Activated T-helper 1 cell treated with anti-CD3 and anti-CD28 coated beads, Interleukin-2, amount 50 U/mL, for 16 hours (primary cell): ENCODE results near the gene SPTBN4.
A peak's percentile ranks its signal among the peaks of the same experiment; 100 is the strongest.
"Not testable (repeated sequence)": the region's sequence is repeated elsewhere in the genome, so short reads cannot be mapped to it uniquely, and the experiment has no call there.

Source experiments
- DNase-seq, 2 donors: peaks; one replicate each; pipeline ENCODE4 v3.0.0-alpha.2; 2020; ENCODE audit warnings: low read depth in 1 of 2, low spot score in 1 of 2

The SPTBN4 gene

DNA sequence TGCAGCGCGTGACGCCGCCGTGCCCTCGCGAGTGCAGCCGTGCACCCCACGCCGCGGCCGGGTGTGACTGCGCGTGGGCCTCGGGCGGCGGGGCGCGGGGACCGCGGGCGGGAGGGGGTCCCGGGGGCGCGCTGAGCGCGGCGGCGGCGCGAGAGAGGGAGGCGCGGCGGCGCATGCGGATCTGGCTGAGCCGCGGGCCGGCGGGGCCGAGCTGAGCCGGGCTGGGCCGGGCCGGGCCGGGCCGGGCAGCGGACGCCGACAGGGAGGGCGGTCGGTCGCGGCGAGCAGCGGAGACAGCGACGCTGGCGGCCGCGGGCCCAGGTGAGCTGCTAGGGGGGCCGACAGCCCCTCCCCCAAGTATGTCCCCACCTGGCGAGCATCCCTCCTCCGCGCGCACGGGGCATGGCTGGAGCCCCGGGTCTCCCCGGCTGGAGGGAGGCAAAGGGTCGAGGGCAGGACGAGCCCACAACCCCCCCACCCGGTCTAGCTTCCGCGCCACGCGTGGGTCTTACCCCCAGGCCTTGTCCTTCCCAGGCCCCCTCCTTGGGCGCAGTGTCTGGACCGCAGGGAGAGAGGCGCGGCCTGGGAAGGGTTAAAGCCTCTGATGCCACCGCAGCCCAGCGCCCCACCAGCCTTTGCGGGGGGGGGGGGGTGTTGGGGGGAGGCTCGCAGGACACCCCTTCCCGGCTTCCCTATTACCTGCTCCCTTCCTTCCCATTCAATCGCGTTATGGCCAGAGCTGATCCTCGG is at the start of gene SPTBN4:
SPTBN4 (plus strand) TSS at position 17 of the 750 bp plus-strand sequence. CDS start 5,621 bp downstream, outside the sequence.
- DNase-seq: no peak

DNA sequence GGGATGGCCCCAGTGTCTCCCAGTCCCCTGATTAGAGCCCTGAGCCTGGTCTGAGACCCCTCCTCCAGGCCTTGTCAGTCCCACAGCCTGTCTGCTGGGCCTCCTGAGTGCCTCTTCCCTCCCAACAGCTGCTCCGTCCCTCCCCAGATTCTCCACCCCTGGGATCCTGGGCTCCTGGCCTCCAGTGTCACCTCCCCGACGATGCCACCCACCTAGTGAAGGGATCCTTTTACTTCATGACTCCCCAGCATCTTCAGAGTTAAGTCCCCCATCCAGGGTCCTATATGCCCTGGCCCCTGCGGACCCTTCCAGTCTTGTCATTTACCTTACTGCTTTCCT is 49.2 kb upstream of the SPTBN4 start:
- no peak for DNase-seq

DNA sequence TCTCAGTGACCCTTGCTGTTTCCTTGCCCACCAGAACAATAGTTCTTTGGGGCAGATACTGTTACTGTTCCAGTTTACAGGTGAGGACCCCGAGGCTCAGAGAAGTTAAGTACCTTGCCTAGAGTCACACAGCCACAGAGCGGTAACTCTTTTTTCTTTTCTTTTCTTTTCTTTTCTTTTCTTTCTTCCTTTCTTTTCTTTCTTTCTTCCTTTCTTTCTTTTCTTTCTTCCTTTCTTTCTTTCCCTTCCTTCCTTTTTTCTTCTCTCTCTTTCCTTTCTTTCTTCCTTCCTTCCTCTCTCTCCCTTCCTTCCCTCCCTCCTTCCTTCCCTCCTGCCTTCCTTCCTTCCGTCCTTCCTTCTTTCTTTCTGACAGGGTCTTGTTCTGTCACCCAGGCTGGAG is 48.8 kb upstream of the SPTBN4 start:
- DNase-seq: no peak

DNA sequence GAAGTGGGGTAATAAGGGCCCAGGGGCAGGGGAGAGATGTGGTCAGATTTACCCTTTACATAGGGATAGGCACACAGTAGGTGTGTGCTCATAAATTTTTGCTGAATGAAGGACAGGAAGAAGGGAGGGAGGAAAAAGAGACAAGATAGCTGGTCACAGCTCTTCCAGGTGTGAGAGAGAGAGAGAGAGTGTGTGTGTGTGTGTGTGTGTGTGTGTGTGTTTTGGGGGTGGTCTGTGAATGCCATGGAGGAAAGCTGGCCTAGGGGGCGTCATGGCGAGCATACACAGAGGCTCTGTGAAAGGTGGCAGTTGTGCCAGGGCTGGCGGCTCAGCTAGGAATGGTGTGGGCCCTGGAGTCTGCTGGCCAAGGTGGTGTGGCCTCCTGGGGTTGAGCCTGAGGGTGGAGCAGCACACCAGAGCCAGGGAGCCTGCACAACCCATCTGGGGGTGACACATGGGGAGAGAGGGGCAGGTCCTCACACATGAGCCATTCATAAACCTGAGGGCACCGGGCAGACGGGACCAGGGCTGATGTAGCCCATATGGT is 47.7 kb upstream of the SPTBN4 start:
- DNase-seq: no peak

DNA sequence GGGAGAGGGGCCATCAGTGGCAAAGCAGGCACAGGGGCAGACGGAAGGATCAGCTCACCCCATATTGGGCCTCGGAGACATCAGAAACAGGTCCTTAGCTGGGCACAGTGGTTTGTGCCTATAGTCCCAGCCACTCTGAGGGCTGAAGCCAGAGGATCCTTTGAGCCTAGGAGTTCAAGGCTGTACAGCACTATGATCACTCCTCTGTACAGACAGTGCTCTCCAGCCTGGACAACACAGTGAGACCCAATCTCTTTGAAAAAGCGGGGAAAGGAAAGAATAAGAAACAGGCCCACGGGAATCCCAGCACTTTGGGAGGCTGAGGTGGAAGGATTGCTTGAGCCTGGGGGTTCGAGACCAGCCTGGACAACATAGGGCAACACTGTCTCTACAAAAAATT is 47.0 kb upstream of the SPTBN4 start:
- DNase-seq: no peak

DNA sequence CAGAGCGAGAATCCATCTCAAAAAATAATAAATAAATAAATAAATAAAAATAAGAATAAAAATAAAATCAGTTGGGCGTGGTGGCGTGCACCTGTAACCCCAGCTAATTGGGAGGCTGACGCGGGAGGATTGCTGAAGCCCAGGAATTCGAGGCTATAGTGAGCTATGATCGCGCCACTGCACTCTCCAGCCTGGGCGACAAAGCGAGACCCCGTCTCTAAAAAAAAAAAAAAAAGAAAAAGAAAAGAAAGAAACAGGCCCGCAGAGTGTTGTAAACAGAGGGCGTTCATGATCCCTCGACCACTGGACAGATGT is 46.4 kb upstream of the SPTBN4 start:
- no peak for DNase-seq

DNA sequence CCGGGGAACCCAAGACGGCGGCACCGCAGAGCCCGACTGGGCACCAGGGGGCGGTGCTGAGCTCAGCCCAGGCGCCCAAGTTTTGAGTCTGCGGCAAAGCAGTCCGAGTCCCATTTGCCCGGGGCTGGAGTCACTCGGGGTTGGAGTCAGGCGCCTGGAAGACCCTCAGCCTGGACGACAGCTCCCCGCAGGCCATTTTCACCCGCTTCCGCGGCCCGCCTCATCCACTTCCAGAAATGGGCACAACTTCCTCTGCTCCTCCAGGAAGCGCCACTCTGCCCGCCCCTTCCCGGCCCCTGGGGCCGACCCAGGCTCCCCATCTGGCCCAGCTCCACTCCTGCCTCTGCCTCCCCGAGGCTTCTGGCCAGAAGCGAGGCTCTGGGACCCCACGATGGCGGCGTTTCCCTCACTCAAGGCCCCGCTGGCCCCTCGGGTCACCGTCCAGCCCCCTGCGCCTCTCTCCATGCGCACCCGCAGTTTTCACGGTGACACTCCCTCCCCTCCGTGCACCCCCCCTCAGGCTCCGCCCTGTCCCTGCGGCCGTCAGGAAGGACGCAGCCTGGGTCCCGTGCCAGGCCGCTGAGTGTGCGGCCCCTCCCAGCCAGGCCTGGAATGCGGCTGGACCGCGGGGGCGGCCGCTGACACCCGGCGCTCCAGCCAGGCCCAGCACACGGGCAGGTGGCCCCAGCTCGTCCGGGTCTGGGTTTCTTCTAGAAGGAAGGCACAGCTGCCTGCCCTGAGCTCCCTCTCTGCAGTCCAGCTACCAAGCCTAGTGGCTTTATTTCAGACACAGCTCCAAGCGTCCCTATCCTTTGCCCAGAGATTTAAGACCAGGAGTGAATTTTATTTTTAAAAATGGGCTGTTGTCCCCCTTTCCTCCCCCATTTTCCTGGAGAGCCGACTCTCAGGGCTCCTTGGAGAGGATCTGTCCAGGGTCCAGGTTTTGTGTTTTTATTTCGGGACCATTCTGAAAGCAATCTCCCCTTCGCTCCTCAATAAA is 45.7 kb upstream of the SPTBN4 start:
- peak; percentile 48 to 63 for DNase-seq

DNA sequence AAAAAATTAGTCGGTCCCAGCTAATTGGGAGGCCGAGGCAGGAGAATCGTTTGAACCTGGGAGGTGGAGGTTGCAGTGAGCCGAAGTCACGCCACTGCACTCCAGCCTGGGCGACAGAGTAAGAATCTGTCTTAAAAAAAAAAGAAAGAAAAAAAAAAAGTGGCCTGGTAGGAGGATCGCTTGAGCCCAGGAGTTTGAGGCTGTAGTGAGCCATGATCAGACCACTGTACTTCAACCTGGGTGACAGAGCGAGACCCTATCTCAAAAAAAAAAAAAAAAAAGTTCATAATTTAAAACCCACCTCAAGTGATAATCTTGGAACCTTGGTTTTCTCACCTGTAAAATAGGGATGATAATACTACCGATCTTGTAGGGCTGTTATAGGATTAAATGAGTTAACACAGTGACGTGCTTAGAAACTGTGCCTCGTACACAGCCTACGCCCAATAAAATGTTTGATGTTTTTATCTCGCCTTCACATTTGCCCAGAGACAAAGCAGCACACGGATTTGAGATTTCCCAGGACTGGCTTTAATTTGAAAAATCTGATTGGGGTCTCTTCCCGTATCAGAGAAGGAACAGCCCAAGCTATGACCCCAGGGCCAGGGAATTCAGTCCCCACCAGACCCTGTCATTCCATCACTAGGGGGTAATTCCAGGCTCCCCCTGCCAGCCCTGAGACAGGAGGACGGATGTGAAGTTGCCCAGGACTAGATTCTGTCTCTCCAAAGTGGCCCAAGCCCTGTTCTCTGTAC is 44.6 kb upstream of the SPTBN4 start:
- DNase-seq: no peak

DNA sequence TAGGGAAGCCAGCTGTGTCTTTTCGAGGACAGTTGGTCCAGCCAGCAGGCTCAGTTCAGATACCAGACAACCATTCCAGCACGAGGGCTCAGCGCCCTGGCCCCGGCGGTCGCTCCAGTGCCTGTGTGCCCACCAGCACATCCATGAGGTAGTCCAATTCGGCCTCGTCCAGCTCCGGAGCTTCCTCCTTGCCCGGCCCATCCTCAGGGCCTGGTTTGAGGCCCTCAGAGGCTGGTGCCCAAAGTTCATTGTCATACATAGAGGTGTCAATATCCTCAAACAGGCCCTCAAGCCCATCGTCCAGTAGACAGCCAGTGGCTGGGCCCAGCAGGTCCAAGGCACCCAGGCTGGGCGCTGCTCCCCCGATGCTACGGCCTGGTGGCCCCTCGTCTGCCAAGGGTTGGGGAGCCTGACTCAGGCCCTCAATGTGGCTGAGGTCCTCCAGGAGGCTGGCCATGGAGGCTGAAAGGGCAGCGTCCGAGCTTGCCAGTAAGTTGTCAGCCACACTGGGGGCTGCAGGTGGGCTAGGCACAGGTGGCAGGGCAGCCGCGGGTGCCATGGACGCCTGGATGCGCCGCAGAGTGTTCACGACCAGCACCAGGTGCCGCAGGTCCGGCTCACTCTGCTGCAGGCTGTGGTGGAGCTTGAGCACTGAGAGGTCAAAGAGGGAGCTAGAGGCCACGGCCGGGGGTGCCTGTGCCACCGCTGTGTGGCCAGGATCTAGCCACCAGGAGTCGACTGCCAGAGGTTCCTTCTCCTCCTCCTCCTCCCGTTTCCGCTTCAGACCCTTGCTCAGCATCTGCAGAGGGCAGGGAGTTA is 43.8 kb upstream of the SPTBN4 start:
- DNase-seq: no peak

DNA sequence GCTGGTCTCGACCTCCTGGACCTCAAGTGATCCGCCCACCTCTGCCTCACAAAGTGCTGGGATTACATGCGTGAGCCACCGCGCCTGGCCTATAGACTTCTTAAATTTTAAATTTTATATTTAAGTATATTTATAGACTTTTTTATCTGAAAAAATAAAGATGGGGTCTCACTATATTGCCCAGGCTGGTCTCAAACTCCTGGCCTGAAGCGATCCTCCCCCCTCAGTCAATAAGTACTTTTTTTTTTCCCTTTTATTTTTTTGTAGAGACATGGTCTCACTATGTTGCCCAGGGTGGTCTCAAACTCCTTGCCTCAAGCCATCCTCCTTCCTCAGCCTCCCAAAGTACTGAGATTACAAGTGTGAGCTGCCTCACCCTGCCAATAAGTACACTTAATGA is 42.9 kb upstream of the SPTBN4 start:
- no peak for DNase-seq

DNA sequence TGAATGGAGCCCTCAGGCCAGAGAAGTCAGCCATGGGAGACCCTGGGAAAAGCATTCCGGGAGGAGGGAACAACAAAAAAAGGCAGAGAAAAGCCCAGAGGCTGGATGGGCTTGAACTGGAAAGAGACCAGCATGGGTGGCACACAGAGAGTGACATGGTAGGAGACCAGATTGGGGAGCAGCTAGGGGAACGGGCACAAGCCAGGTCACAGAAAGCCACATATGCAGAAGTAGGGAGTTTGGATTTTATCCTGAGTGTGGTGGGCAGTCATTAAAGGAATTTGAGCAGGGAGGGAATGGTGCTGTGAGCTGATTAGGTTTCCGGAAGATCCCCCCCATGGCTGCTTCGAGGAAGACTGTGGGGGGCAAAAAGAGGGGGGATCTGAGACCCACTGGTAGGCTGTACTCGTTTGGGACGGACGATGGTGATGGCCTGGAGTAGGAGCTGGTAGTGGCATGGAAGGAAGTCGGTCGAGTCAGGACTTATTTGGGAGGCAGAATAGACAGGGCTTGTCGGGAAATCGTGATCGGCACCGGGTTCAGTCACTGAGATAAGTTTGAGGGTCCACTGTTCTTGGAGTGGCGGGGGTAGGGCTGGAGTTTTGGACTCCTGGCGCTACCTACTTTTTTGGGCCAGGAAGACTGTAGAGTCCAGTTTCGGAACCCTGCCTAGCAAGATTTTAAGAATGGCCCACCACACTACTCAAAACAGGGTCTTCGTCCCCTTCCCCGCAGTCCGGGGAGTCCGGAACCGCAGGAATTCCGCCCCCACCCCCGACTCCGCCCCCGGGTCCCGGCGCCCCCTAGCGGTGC is 42.0 kb upstream of the SPTBN4 start:
- DNase-seq: no peak

DNA sequence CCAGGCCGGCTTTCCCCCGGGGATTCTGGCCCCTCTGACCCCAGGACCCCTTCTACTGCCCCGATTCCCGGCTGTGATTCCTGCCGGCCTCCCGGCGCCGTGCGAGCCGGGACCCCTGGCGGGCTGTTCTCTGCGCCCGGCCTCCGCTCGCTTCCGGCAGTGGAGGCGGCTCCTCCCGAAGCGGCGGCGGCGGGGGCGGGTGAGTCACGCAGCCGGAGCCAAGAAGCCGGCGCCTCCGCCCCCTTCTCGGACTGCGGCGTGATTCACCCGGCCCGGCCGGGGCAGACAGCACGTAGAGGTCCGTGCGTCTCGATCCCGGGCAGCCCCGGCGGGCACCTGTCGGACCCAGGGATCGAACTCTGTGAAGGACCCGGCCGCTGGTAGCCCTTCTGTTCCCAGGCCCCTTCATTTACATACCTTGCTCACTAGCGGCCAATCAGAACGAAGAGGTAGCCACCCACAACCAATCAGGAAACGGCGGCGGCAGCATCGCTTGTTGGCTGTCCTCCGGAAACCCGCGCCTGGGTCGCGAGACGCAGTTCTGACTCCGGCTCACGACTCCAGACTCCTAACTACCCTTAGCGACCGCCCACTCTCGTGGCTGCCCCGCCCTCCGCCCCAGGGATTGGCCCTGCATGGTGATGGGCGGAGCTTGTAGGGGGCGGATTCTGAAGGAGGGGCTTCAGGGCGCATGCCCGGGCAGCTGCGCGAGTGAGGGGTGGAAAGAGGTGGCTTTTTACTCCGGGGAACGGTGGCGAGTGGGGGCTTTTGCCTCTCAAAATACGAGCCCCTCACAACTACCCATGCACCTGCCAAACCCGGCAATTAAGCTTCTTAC is 41.1 kb upstream of the SPTBN4 start, which contains the start of gene SERTAD1:
SERTAD1 (minus strand) TSS at position 543 of the 838 bp plus-strand sequence. CDS start 2,446 bp downstream, outside the sequence.
- peak; percentile 100 for DNase-seq

DNA sequence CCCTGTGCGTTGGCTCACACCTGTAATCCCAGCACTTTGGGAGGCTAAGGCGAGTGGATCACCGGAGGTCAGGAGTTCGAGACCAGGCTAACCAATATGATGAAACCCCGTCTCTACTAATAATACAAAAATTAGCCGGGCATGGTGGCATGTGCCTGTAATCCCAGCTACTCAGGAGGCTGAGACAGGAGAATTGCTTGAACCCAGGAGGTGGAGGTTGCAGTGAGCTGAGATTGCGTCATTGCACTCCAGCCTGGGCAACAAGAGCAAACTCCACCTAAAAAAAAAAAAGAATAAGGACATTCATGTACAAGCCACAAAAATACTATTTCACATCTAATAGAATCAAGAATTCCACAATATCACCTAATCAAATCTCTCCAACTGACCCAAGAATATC is 38.6 kb upstream of the SPTBN4 start:
- not testable (repeated sequence) for DNase-seq

DNA sequence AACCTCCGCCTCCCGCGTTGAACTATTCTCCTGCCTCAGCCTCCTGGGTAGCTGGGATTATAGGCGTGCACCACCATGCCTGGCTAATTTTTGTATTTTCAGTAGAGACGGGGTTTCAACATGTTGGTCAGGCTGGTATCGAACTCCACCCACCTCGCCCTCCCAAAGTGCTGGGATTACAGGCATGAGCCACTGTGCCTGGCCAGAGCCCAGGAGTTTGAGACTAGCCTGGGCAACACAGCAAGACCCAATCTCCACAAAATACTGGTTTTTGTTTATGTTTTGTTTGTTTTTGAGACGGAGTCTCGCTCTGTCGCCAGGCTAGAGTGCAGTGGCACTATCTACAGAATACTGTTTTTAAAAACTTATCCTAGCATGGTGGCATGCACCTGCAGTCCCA is 36.6 kb upstream of the SPTBN4 start:
- DNase-seq: not testable (repeated sequence)

DNA sequence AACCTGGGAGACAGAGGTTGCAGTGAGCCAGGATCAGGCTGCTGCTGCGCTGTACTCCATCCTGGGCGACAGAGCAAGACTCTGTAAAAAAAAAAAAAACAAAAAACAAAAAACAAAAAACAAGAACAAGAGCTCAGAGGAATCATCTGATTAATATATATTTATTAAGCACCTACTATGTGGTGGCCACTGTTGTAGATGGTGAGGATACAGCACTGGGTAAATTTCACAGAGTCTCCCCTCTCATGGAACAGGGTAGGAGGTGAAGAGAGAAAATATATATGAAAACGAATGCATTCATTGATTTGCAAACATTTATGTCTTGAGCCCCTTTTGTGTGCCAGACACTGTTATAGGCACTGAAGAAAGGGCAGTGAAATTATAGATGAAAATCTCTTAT is 35.1 kb upstream of the SPTBN4 start:
- no peak for DNase-seq

DNA sequence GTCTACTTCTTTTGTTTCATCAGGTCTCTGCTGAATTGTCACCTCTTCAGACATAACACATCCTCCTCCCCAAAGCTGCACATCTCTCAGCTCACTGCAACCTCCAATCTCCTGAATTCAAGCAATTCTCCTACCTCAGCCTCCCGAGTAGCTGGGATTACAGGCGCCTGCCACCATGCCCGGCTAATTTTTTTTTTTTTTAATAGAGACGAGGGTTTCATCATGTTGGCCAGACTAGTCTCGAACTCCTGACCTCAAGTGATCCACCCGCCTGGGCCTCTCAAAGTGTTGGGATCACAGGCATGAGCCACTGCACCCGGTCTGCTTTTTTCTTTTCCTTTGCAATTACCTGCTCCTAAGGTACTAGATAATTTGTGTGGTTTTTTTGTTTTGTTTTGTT is 34.0 kb upstream of the SPTBN4 start:
- not testable (repeated sequence) for DNase-seq

DNA sequence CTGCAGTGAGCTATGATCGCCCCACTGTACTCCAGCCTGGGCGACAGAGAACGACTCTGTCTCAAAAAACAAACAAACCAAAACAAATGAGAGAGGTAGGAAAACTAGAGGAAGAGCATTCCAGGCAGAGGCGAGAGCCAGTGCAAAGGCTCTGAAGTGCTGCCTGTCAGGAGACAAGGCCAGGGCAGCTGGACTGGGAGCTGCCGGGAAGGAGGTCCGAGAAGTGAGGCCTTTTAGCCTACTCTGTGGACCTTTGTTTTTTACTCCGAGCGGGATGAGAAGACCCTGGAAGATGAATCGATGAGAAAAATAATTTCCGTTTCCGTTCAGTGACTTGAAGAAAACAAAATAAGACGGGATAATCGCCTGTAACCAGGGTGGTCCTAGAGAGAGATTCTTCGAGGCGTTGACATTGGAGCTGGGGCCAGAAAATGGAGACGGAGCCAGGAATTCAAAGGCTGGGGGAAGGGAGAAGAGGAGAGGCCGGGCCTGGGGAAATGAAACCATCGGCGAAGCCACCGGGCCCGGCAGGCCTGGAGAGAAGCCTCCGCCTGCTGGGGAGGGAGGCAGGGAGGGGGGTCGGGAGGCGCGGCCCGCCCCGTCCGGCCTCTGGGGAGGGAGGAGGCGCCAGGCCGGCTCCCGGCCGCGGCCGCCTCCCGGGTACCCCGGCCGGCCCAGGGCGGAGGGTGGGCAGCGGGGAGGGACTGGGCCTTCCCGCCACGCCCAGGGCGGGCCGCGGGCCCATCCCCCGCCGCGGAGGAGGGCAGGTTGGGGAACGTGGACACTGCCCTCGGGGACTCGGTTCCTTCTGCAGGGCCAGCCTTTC is 33.2 kb upstream of the SPTBN4 start:
- DNase-seq: peak; percentile 20 to 37

DNA sequence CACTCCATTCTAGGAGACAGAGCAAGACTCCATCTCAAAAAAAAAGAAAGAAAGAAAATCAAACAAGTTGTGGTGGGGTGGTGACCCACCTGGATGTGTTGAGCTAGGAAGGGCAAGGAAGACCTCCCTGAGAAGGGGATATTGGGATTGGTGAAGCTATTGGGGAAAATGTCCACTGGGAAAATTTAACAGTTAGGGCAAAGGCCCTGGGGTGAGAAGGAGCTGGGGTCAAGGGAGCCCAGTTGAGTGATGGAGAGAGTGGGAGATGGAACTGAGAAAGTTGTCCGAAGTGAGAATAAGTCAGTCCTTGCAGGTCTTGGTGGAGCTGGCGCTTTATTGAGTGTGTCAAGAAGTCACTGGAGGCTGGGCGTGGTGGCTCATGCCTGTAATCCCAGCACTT is 28.5 kb upstream of the SPTBN4 start:
- DNase-seq: no peak
